Activated naive CD4-positive, alpha-beta T cell treated with anti-CD3 and anti-CD28 coated beads for 36 hours (primary cell): ENCODE measurements around the gene WASF2. TPM values are rescaled to one million over a fixed set of nuclear protein-coding genes. Genes with fewer than 3 reads are reported as not detected.
"Not testable (repeated sequence)": the region's sequence is repeated elsewhere in the genome, so short reads cannot be mapped to it uniquely, and the experiment has no call there.

Experiments used
- CTCF ChIA-PET: fragments of 350-600 bp; sonication (Branson Sonifier 250); formaldehyde crosslinking; loops from one replicate; lab custom pipeline; 2021; ENCODE audit warnings: antibody characterized with exemption; lab: Charles Lee
- DNase-seq: peaks from one replicate; pipeline ENCODE4 v3.0.0-alpha.2; 2020
- H3K27ac Mint-ChIP-seq: one replicate; pipeline ENCODE4 v1.8.0; 2021; ENCODE audit warnings: mild to moderate bottlenecking, mixed read lengths
- H3K27me3 Mint-ChIP-seq: one replicate; pipeline ENCODE4 v1.8.0; 2021; ENCODE audit warnings: low read depth, mixed read lengths
- H3K36me3 Mint-ChIP-seq: one replicate; pipeline ENCODE4 v1.8.0; 2021; ENCODE audit warnings: low read depth, mixed read lengths
- H3K4me1 Mint-ChIP-seq: one replicate; pipeline ENCODE4 v1.8.0; 2021; ENCODE audit warnings: low read depth, mixed read lengths
- H3K4me3 Mint-ChIP-seq: one replicate; pipeline ENCODE4 v1.8.0; 2021; ENCODE audit warnings: mild to moderate bottlenecking, moderate library complexity, mixed read lengths
- H3K9me3 Mint-ChIP-seq: one replicate; pipeline ENCODE4 v1.8.0; 2021; ENCODE audit warnings: mixed read lengths
- intact Hi-C: fragments of 100-400 bp; cut with micrococcal nuclease; formaldehyde crosslinking; loops from one replicate; pipeline ENCODE4 v1.15.1; 2023
- total RNA-seq, 2 experiments: library from RNA; stranded (reverse); gene quantifications; one replicate each; pipeline ENCODE4 v1.2.3, GENCODE V29; 2021

The WASF2 gene
- total RNA-seq, 2 experiments from 2014 or later: 105 to 106 TPM

DNA sequence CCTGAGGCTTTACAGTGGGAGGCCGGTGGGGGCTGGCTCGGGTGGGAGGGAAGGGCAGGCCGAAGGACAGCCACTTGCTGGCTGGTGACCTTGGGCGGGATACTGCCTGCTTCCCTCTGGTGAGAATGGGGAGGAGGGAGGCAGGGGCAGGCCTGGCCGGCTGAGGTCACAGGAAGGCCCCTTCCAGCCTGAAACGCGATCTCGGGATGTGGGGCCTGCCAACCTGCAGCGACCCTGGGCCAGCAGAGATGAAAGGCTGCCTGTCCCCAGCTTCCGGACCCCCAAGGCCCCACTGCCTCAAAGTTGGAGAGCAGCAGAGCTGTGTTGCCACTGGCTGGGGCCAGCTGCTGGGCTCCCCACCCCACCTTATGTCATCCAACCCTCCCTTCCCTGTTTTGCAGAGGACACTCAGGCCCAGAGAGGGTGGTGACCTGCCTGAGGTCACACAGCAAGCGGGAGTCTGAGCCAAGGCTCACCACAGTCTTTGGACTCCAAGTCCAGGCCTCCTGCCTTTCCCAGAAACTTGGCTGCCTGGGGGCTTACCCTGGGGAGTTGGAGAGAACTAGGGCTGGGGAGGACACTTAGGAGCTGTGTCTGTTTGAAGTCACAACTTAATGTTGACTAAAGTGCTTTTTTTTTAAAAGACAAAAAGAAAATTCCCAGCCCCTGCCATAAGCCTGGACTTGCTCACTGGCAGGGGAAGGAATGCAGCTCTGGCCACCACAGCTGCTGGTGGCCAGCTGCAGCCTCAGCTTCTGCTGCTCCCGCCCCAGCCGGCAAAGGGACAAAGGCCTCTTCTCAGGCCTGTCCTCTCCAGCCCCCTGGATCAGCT is 14.8 kb upstream of the WASF2 start:
- Mint-ChIP-seq H3K27ac (no peak overlapping the region), H3K4me1 (peaks cover 5% of the 10 kb centered on the region), H3K9me3 (no peaks in the 10 kb centered on the region), H3K27me3 (no peaks in the 10 kb centered on the region), H3K36me3 (no peaks in the 10 kb centered on the region), H3K4me3 (no peak overlapping the region)
- CTCF ChIA-PET: interaction anchor here (0.8 to 1.2 kb wide), 2 partner anchors 11 to 102 kb away, joined by 3 to 4 read pairs; no protein-coding TSS in a partner anchor
- DNase-seq: no peak
- intact Hi-C loops: no loop called here

- Mint-ChIP-seq H3K4me1 (peaks cover 5% of the 10 kb centered on the region), H3K9me3 (no peaks in the 10 kb centered on the region), H3K27me3 (no peaks in the 10 kb centered on the region), H3K27ac (no peak overlapping the region), H3K4me3 (no peak overlapping the region), H3K36me3 (no peaks in the 10 kb centered on the region)
- no peak for DNase-seq
- CTCF ChIA-PET: no interaction called here
- intact Hi-C loops: no loop called here
Measured at GRCh38 chr1:27503844-27504587, 14.0 kb upstream of the WASF2 start.

GRCh38 chr1:27503033-27503432 is 13.1 kb upstream of the WASF2 start:
- intact Hi-C loops: no loop called here
- H3K4me3 Mint-ChIP-seq: no peak overlapping the region
- H3K27me3 Mint-ChIP-seq: no peaks in the 10 kb centered on the region
- H3K4me1 Mint-ChIP-seq: peaks cover 1% of the 10 kb centered on the region
- CTCF ChIA-PET: interaction anchor here (0.7 kb wide), 1 partner anchor 23 kb away, joined by 3 read pairs; no protein-coding TSS in a partner anchor
- H3K36me3 Mint-ChIP-seq: no peaks in the 10 kb centered on the region
- H3K9me3 Mint-ChIP-seq: no peaks in the 10 kb centered on the region
- DNase-seq: no peak
- H3K27ac Mint-ChIP-seq: no peak overlapping the region

DNA sequence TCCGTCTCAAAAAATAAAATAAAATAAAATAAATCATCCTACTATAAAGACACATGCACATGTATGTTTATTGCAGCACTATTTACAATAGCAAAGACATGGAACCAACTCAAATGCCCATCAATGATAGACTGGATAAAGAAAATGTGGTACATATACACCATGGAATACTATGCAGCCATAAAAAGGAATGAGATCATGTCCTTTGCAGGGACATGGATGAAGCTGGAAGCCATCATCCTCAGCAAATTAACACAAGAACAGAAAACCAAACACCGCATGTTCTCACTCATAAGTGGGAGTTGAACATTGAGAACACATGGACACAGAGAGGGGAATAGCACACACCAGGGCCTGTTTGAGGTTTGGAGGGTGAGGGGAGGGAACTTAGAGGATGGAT is 11.2 kb upstream of the WASF2 start:
- H3K9me3 Mint-ChIP-seq, H3K27me3 Mint-ChIP-seq, H3K4me1 Mint-ChIP-seq, H3K36me3 Mint-ChIP-seq, intact Hi-C loops, CTCF ChIA-PET, H3K27ac Mint-ChIP-seq, H3K4me3 Mint-ChIP-seq, DNase-seq: not testable (repeated sequence)

GRCh38 chr1:27499142-27499541 is 9.2 kb upstream of the WASF2 start:
- intact Hi-C loops: no loop called here
- H3K27me3 Mint-ChIP-seq: no peaks in the 10 kb centered on the region
- H3K4me1 Mint-ChIP-seq: no peaks in the 10 kb centered on the region
- CTCF ChIA-PET: no interaction called here
- H3K36me3 Mint-ChIP-seq: no peaks in the 10 kb centered on the region
- H3K27ac Mint-ChIP-seq: no peak overlapping the region
- no peaks in the 10 kb centered on the region for H3K9me3 Mint-ChIP-seq
- no peak for DNase-seq
- H3K4me3 Mint-ChIP-seq: no peak overlapping the region

GRCh38 chr1:27496604-27497155 is 6.7 kb upstream of the WASF2 start:
- Mint-ChIP-seq H3K9me3 (no peaks in the 10 kb centered on the region), H3K27ac (no peak overlapping the region), H3K4me1 (peaks cover 11% of the 10 kb centered on the region), H3K36me3 (no peaks in the 10 kb centered on the region), H3K4me3 (no peak overlapping the region), H3K27me3 (no peaks in the 10 kb centered on the region)
- CTCF ChIA-PET: no interaction called here
- no peak for DNase-seq
- intact Hi-C loops: no loop called here

DNA sequence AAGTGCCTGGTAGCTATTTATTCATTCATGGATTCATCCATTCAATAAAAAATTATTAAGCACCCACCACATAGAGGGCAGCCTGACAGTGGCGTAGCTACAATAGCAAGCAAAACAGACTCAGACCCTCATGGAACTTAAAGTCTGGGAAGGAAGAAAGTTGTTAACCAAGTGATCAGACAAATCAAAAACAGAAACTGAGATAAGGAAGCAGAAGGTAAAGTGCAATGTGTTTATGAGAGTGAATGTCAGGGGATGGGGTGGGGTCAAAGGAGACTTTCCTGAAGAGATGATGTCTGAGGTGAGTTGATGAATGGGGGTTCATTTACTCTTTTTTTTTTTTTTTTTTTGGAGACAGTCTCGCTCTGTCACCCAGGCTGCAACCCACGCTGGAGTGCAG is 2.8 kb upstream of the WASF2 start:
- CTCF ChIA-PET: no interaction called here
- no peak overlapping the region for H3K27ac Mint-ChIP-seq
- no peak overlapping the region for H3K4me3 Mint-ChIP-seq
- peaks cover 26% of the 10 kb centered on the region for H3K4me1 Mint-ChIP-seq
- no peaks in the 10 kb centered on the region for H3K27me3 Mint-ChIP-seq
- no peaks in the 10 kb centered on the region for H3K9me3 Mint-ChIP-seq
- DNase-seq: no peak
- no peaks in the 10 kb centered on the region for H3K36me3 Mint-ChIP-seq
- intact Hi-C loops: no loop called here

- CTCF ChIA-PET: no interaction called here
- DNase-seq: no peak
- intact Hi-C loops: no loop called here
- Mint-ChIP-seq H3K27ac (peak overlapping the region; percentile 36), H3K4me1 (peaks cover 27% of the 10 kb centered on the region), H3K9me3 (no peaks in the 10 kb centered on the region), H3K36me3 (no peaks in the 10 kb centered on the region), H3K4me3 (no peak overlapping the region), H3K27me3 (no peaks in the 10 kb centered on the region)
Measured at GRCh38 chr1:27491748-27492700, 2.1 kb upstream of the WASF2 start.

DNA sequence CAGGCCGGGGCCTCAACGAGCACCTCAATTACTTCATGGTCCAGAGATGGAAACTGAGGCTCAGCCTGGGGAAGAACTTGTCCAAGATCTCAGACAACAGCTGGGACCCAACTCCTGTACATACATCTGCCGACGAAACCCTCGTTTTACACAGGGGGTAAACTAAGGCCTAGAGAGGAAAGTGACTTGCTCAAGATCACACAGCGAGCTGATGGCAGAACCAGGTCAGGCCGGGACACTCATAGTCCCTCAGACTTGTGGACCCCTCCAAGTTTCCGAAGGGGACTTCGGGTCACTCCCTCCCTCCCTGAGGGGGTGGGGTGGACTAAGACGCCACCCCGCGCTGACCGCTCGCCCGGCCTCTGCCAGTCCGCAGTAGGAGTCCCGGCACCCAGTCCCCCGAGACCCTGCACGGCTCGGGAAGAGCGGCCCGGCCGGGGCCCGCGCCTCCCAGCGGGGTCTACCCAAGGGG is 430 bp downstream of the WASF2 start:
- H3K4me3 Mint-ChIP-seq: peak overlapping the region; percentile 89
- peaks cover 33% of the 10 kb centered on the region for H3K4me1 Mint-ChIP-seq
- H3K9me3 Mint-ChIP-seq: no peaks in the 10 kb centered on the region
- no peaks in the 10 kb centered on the region for H3K27me3 Mint-ChIP-seq
- intact Hi-C loops: no loop called here
- DNase-seq: no peak
- no peaks in the 10 kb centered on the region for H3K36me3 Mint-ChIP-seq
- CTCF ChIA-PET: interaction anchor here (0.9 to 2.6 kb wide), 6 partner anchors 13 to 86 kb away, joined by 3 to 8 read pairs (median 4); no protein-coding TSS in a partner anchor
- peak overlapping the region; percentile 86 for H3K27ac Mint-ChIP-seq

DNA sequence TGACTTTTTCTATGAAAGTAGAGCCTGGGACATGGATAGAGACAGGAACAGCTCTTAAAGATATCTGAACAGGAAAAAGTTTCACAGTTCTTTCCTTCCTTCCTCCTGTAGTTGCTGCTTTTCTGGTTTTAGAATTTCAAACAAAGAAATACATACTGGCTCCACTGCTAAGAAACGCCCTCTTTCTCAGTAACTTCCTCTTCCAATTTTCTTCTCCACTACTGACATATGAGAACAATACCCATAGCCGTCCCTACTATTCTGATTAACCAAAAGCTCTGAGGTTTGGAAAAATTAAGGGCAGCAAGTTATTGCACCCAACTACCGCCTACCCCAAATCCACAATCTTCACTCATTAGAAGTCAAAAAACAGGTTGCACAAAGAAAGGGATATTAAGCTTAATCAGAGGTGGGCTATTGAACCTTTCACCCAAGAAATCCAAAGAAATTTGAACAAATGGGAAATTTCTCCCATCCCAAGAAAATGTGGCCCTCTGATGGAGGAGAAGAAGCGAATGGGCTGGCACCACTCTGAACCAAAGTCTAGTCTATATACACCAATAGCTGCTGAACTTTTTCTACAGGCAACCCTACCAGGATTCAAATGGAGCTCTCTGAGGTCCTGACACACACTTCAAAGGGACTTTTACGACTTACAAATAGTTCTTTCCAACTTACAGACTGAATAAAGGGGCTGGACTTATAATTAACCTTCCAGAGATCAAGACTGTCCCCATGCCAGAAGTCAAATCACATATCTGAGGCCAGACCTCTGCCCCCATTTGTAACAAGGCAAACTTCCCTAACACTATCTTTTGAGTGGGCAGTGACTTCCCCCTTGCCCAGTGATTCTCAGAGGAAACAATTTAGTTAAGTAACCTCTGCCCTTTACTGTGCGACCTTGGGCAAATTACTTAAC is 1.7 kb downstream of the WASF2 start:
- H3K27ac Mint-ChIP-seq: peak overlapping the region; percentile 86
- DNase-seq: peak; percentile 30
- no peaks in the 10 kb centered on the region for H3K27me3 Mint-ChIP-seq
- peak overlapping the region; percentile 89 for H3K4me3 Mint-ChIP-seq
- no peaks in the 10 kb centered on the region for H3K36me3 Mint-ChIP-seq
- peaks cover 42% of the 10 kb centered on the region for H3K4me1 Mint-ChIP-seq
- CTCF ChIA-PET: interaction anchor here (0.6 to 1.1 kb wide), 6 partner anchors 18 to 381 kb away, joined by 3 to 4 read pairs (median 4); no protein-coding TSS in a partner anchor
- H3K9me3 Mint-ChIP-seq: no peaks in the 10 kb centered on the region
- intact Hi-C loops: no loop called here

GRCh38 chr1:27485363-27485762 is 4.6 kb downstream of the WASF2 start:
- no peaks in the 10 kb centered on the region for H3K9me3 Mint-ChIP-seq
- H3K27ac Mint-ChIP-seq: no peak overlapping the region
- CTCF ChIA-PET: interaction anchor here (0.7 kb wide), 1 partner anchor 47 kb away, joined by 5 read pairs; no protein-coding TSS in a partner anchor
- no peaks in the 10 kb centered on the region for H3K36me3 Mint-ChIP-seq
- H3K27me3 Mint-ChIP-seq: no peaks in the 10 kb centered on the region
- peaks cover 52% of the 10 kb centered on the region for H3K4me1 Mint-ChIP-seq
- no peak for DNase-seq
- intact Hi-C loops: no loop called here
- H3K4me3 Mint-ChIP-seq: no peak overlapping the region
